ENCODE measurements around the gene BCL2. TPM values are rescaled to one million over a fixed set of nuclear protein-coding genes. Genes with fewer than 3 reads are reported as not detected.

BCL2 gene
- total RNA-seq, 1 experiment from 2014 or later: 2.6 TPM

DNA sequence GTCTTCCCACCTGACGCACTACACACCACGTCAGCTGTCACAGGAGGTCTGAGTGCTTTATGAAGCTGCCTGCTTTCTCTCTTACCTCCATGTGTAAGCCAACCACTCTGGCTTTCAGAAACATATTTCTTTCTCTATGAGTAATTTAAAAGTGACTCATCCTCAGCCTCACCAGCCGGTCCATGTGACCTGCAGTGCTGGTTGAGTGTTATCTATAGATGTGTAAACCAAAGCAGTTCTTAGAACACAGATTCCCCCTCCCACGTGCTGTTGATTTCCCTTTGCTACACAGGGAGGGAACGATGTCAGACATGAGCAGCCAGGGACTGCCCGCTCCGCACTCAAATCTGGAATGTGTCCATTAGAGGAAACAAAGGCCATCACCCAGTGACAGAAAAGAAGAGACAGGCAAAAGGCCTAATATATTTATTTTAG, 157.8 kb downstream of the BCL2 start:
- no peak for TF ChIP-seq SMAD4 (CRISPR knock-in tag; IDR thresholded peaks at IDR 0.05)
- no peak for TF ChIP-seq NFYB (CRISPR knock-in tag; conservative IDR thresholded peaks at IDR 0.05; ENCODE audit: low read depth)
- TF ChIP-seq, protein P1, sequence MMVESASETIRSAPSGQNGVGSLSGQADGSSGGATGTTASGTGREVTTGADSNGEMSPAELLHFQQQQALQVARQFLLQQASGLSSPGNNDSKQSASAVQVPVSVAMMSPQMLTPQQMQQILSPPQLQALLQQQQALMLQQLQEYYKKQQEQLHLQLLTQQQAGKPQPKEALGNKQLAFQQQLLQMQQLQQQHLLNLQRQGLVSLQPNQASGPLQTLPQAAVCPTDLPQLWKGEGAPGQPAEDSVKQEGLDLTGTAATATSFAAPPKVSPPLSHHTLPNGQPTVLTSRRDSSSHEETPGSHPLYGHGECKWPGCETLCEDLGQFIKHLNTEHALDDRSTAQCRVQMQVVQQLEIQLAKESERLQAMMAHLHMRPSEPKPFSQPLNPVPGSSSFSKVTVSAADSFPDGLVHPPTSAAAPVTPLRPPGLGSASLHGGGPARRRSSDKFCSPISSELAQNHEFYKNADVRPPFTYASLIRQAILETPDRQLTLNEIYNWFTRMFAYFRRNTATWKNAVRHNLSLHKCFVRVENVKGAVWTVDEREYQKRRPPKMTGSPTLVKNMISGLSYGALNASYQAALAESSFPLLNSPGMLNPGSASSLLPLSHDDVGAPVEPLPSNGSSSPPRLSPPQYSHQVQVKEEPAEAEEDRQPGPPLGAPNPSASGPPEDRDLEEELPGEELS (CRISPR knock-in tag; IDR thresholded peaks at IDR 0.05): no peak
- TF ChIP-seq TP53 (CRISPR knock-in tag; IDR thresholded peaks at IDR 0.05): no peak
- TF ChIP-seq RORB (CRISPR knock-in tag; IDR thresholded peaks at IDR 0.05): no peak
- TF ChIP-seq, protein P2, sequence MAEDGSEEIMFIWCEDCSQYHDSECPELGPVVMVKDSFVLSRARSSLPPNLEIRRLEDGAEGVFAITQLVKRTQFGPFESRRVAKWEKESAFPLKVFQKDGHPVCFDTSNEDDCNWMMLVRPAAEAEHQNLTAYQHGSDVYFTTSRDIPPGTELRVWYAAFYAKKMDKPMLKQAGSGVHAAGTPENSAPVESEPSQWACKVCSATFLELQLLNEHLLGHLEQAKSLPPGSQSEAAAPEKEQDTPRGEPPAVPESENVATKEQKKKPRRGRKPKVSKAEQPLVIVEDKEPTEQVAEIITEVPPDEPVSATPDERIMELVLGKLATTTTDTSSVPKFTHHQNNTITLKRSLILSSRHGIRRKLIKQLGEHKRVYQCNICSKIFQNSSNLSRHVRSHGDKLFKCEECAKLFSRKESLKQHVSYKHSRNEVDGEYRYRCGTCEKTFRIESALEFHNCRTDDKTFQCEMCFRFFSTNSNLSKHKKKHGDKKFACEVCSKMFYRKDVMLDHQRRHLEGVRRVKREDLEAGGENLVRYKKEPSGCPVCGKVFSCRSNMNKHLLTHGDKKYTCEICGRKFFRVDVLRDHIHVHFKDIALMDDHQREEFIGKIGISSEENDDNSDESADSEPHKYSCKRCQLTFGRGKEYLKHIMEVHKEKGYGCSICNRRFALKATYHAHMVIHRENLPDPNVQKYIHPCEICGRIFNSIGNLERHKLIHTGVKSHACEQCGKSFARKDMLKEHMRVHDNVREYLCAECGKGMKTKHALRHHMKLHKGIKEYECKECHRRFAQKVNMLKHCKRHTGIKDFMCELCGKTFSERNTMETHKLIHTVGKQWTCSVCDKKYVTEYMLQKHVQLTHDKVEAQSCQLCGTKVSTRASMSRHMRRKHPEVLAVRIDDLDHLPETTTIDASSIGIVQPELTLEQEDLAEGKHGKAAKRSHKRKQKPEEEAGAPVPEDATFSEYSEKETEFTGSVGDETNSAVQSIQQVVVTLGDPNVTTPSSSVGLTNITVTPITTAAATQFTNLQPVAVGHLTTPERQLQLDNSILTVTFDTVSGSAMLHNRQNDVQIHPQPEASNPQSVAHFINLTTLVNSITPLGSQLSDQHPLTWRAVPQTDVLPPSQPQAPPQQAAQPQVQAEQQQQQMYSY (CRISPR knock-in tag; IDR thresholded peaks at IDR 0.05): no peak
- TF ChIP-seq, protein P3, sequence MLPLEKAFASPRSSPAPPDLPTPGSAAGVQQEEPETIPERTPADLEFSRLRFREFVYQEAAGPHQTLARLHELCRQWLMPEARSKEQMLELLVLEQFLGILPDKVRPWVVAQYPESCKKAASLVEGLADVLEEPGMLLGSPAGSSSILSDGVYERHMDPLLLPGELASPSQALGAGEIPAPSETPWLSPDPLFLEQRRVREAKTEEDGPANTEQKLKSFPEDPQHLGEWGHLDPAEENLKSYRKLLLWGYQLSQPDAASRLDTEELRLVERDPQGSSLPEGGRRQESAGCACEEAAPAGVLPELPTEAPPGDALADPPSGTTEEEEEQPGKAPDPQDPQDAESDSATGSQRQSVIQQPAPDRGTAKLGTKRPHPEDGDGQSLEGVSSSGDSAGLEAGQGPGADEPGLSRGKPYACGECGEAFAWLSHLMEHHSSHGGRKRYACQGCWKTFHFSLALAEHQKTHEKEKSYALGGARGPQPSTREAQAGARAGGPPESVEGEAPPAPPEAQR (CRISPR knock-in tag; IDR thresholded peaks at IDR 0.05): no peak
- TF ChIP-seq ZNF396 (CRISPR knock-in tag; IDR thresholded peaks at IDR 0.05; ENCODE audit: borderline replicate concordance): no peak
- no peak overlapping the region for H3K27ac Mint-ChIP-seq
- H3K9me3 Mint-ChIP-seq: no peaks in the 10 kb centered on the region
- CTCF ChIA-PET: interaction anchor here (0.7 kb wide), 1 partner anchor 144 kb away, joined by 3 read pairs; no protein-coding TSS in a partner anchor
- POLR2A ChIA-PET: interaction anchor here (0.5 kb wide), 1 partner anchor 49 kb away, joined by 3 read pairs; no protein-coding TSS in a partner anchor
- H3K27me3 Mint-ChIP-seq (ENCODE audit: low read depth): no peaks in the 10 kb centered on the region
- H3K4me1 Mint-ChIP-seq: peaks cover 23% of the 10 kb centered on the region
- H3K36me3 Mint-ChIP-seq: no peaks in the 10 kb centered on the region
- no peak overlapping the region for H3K4me3 Mint-ChIP-seq
- ATAC-seq (no peak), DNase-seq (ENCODE audit: low spot score) (no peak)

DNA sequence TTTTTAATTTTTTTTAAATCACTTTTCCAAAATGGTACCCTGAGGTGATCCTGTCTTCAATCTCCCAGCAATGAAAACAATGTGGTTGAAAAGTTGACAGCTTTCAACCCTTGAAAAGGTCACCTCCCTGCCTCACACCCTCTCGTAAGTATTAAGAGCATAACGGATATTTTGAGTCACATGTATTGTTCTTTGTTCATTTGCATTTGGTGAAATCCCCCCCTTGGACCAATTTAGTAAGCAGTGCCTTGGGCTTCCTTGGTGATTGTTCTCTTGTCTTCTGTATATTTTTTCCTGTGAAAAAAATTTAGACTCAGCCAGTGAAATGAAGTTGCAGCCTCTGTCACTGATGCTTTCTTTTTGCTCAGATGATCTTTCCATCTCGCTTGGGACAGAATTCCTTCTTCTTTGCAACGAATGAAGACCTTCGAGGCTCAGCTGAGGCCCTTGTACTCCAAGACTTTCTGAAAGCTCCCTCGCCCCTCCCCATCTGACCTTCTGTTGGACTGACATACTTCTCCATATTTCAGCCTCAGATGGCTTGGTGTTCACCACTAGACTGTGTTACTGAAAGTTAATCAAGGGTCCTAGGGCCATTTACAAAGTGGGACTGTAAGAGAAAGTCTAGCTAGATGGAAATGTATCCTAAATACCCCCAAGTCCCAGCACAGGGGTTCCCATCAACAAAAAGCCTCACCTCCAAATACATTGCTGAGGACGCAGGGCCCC, 158.4 kb downstream of the BCL2 start:
- H3K27ac Mint-ChIP-seq: no peak overlapping the region
- no peak overlapping the region for H3K4me3 Mint-ChIP-seq
- TF ChIP-seq OVOL2 (CRISPR knock-in tag; IDR thresholded peaks at IDR 0.05; ENCODE audit: borderline replicate concordance) (no peak), NR2C2 (CRISPR knock-in tag; IDR thresholded peaks at IDR 0.05) (no peak), NR3C1 (CRISPR knock-in tag; conservative IDR thresholded peaks at IDR 0.05; ENCODE audit: low read depth) (no peak)
- TF ChIP-seq, protein P4, sequence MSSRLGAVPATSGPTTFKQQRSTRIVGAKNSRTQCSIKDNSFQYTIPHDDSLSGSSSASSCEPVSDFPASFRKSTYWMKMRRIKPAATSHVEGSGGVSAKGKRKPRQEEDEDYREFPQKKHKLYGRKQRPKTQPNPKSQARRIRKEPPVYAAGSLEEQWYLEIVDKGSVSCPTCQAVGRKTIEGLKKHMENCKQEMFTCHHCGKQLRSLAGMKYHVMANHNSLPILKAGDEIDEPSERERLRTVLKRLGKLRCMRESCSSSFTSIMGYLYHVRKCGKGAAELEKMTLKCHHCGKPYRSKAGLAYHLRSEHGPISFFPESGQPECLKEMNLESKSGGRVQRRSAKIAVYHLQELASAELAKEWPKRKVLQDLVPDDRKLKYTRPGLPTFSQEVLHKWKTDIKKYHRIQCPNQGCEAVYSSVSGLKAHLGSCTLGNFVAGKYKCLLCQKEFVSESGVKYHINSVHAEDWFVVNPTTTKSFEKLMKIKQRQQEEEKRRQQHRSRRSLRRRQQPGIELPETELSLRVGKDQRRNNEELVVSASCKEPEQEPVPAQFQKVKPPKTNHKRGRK (CRISPR knock-in tag; IDR thresholded peaks at IDR 0.05; ENCODE audit: borderline replicate concordance): no peak
- TF ChIP-seq, protein P5, sequence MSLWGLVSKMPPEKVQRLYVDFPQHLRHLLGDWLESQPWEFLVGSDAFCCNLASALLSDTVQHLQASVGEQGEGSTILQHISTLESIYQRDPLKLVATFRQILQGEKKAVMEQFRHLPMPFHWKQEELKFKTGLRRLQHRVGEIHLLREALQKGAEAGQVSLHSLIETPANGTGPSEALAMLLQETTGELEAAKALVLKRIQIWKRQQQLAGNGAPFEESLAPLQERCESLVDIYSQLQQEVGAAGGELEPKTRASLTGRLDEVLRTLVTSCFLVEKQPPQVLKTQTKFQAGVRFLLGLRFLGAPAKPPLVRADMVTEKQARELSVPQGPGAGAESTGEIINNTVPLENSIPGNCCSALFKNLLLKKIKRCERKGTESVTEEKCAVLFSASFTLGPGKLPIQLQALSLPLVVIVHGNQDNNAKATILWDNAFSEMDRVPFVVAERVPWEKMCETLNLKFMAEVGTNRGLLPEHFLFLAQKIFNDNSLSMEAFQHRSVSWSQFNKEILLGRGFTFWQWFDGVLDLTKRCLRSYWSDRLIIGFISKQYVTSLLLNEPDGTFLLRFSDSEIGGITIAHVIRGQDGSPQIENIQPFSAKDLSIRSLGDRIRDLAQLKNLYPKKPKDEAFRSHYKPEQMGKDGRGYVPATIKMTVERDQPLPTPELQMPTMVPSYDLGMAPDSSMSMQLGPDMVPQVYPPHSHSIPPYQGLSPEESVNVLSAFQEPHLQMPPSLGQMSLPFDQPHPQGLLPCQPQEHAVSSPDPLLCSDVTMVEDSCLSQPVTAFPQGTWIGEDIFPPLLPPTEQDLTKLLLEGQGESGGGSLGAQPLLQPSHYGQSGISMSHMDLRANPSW (CRISPR knock-in tag; conservative IDR thresholded peaks at IDR 0.05; ENCODE audit: low read depth): no peak
- TF ChIP-seq, protein P6, sequence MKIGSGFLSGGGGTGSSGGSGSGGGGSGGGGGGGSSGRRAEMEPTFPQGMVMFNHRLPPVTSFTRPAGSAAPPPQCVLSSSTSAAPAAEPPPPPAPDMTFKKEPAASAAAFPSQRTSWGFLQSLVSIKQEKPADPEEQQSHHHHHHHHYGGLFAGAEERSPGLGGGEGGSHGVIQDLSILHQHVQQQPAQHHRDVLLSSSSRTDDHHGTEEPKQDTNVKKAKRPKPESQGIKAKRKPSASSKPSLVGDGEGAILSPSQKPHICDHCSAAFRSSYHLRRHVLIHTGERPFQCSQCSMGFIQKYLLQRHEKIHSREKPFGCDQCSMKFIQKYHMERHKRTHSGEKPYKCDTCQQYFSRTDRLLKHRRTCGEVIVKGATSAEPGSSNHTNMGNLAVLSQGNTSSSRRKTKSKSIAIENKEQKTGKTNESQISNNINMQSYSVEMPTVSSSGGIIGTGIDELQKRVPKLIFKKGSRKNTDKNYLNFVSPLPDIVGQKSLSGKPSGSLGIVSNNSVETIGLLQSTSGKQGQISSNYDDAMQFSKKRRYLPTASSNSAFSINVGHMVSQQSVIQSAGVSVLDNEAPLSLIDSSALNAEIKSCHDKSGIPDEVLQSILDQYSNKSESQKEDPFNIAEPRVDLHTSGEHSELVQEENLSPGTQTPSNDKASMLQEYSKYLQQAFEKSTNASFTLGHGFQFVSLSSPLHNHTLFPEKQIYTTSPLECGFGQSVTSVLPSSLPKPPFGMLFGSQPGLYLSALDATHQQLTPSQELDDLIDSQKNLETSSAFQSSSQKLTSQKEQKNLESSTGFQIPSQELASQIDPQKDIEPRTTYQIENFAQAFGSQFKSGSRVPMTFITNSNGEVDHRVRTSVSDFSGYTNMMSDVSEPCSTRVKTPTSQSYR (CRISPR knock-in tag; IDR thresholded peaks at IDR 0.05): no peak
- ATAC-seq (no peak), DNase-seq (ENCODE audit: low spot score) (no peak)
- H3K4me1 Mint-ChIP-seq: peaks cover 28% of the 10 kb centered on the region
- no peaks in the 10 kb centered on the region for H3K9me3 Mint-ChIP-seq
- H3K36me3 Mint-ChIP-seq: no peaks in the 10 kb centered on the region
- ChIA-PET POLR2A (no interaction called here), CTCF (no interaction called here)
- no peaks in the 10 kb centered on the region for H3K27me3 Mint-ChIP-seq (ENCODE audit: low read depth)
